Parathyroid adenoma (tissue), 2 donors: ENCODE data around the gene PLET1.
A peak's percentile ranks its signal among the peaks of the same experiment; 100 is the strongest.

ENCODE experiments used
- H2AFZ ChIP-seq: fragments of 300-600 bp; sonication (generic); one replicate; pipeline ENCODE4 v1.7.0; 2017; ENCODE audit warnings: antibody characterized with exemption, mild to moderate bottlenecking
- H3K27ac ChIP-seq: fragments of 300-600 bp; sonication (generic); one replicate; pipeline ENCODE4 v1.7.0; 2017
- H3K27me3 ChIP-seq: fragments of 300-600 bp; sonication (generic); one replicate; pipeline ENCODE4 v1.7.0; 2017; ENCODE audit warnings: low read length; ENCODE audit not compliant: control insufficient read depth, insufficient read depth
- H3K36me3 ChIP-seq: fragments of 300-600 bp; sonication (generic); one replicate; pipeline ENCODE4 v1.7.0; 2017; ENCODE audit warnings: low read length; ENCODE audit not compliant: control insufficient read depth, insufficient read depth
- H3K4me1 ChIP-seq: fragments of 300-600 bp; sonication (generic); one replicate; pipeline ENCODE4 v1.7.0; 2017; ENCODE audit warnings: control low read depth
- H3K4me2 ChIP-seq: fragments of 300-600 bp; sonication (generic); one replicate; pipeline ENCODE4 v1.7.0; 2017; ENCODE audit warnings: low read length
- H3K4me3 ChIP-seq: fragments of 300-600 bp; sonication (generic); one replicate; pipeline ENCODE4 v1.7.0; 2017; ENCODE audit warnings: low read depth, low read length
- H3K79me2 ChIP-seq: fragments of 300-600 bp; sonication (generic); one replicate; pipeline ENCODE4 v1.7.0; 2017; ENCODE audit warnings: control low read depth
- H3K9ac ChIP-seq: fragments of 300-600 bp; sonication (generic); one replicate; pipeline ENCODE4 v1.7.0; 2017; ENCODE audit warnings: mild to moderate bottlenecking
- H3K9me3 ChIP-seq: fragments of 300-600 bp; sonication (generic); one replicate; pipeline ENCODE4 v1.7.0; 2017; ENCODE audit warnings: low read length; ENCODE audit not compliant: control insufficient read depth
- TF ChIP-seq, protein P1 (sequence below): fragments of 300-600 bp; sonication (generic); IDR thresholded peaks from one replicate; pipeline ENCODE4 v1.7.0; 2017; ENCODE audit warnings: antibody characterized with exemption, mild to moderate bottlenecking
- donor health status: primary hyperparathyroidism.

The PLET1 gene

DNA sequence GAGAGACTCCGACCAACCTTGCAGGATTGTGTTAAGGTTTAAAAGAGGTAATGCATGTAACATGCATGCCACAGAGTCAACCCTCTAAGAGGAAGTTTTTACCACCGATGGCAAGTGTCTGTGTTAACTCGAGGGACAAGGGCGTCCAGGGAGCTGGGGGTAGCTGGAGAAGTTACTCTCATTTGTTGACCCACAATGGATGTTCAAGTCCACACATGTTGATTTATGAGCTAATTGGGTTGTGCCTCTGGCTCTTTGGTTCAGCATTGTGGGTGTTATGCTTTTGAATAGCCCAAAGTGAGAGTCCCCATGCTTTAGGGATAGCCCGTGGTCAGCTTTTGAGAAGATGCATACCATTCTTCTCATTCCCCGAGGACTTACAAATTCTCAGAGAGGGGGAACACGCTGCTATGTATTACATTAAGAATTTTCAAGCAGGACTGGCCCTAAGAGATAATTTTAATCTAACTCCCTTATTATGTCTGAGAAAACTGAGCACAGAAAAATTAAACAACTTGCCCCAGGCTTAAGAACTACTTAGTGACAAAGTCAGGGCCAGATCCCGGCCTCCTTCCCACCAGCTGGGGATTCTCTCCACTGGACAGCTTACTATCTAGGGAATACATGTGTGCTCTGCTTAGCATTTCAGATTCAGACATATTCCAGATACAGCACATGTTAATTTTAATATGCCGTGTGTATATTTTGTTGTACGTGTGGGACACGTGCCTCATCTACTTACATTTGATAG, 5.2 kb upstream of the PLET1 start:
- no peak overlapping the region for H2AFZ ChIP-seq
- H3K79me2 ChIP-seq = no peaks in the 10 kb centered on the region
- TF ChIP-seq, protein P1, sequence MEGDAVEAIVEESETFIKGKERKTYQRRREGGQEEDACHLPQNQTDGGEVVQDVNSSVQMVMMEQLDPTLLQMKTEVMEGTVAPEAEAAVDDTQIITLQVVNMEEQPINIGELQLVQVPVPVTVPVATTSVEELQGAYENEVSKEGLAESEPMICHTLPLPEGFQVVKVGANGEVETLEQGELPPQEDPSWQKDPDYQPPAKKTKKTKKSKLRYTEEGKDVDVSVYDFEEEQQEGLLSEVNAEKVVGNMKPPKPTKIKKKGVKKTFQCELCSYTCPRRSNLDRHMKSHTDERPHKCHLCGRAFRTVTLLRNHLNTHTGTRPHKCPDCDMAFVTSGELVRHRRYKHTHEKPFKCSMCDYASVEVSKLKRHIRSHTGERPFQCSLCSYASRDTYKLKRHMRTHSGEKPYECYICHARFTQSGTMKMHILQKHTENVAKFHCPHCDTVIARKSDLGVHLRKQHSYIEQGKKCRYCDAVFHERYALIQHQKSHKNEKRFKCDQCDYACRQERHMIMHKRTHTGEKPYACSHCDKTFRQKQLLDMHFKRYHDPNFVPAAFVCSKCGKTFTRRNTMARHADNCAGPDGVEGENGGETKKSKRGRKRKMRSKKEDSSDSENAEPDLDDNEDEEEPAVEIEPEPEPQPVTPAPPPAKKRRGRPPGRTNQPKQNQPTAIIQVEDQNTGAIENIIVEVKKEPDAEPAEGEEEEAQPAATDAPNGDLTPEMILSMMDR = no peak
- H3K27me3 ChIP-seq = no peaks in the 10 kb centered on the region
- H3K9me3 ChIP-seq = no peaks in the 10 kb centered on the region
- H3K27ac ChIP-seq = no peak overlapping the region
- H3K9ac ChIP-seq = no peak overlapping the region
- H3K4me3 ChIP-seq = no peak overlapping the region
- no peak overlapping the region for H3K4me2 ChIP-seq
- no peaks in the 10 kb centered on the region for H3K4me1 ChIP-seq
- no peaks in the 10 kb centered on the region for H3K36me3 ChIP-seq

DNA sequence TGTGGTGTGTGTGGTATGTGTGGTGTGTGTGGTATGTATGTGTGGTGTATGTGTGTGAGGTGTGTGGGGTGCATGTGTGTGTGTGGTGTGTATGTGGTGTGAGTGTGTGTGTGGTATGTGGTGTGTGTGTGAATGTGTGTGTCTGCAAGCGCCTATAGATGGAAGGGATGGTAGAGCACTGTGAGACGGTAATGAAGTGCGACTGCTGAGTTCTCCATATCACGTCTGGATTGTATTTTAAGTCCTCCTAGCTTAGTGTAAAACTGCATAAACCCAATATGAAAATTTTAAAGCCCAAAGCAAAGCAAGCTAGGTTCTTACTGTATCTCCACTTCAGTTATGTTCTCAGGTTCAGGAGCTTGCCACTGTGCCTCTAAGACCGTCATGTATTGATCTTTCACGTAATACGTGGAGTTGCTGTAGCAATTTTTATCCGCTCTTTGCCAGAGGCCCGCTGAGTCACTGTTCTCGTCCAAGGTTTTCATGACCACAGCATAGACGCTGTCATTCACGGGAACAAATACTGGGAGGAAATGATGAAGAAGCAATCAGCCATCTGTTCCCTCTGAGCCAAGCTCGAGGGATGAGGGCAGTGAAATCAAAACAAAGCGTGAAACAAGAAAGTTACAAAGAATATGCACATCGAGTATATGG, 5.5 kb downstream of the PLET1 start:
- Histone ChIP-seq H3K27ac (no peak overlapping the region), H3K9me3 (no peaks in the 10 kb centered on the region), H3K4me2 (no peak overlapping the region), H3K9ac (no peak overlapping the region), H3K4me1 (no peaks in the 10 kb centered on the region), H3K36me3 (no peaks in the 10 kb centered on the region), H3K4me3 (no peak overlapping the region), H2AFZ (peak overlapping the region; percentile 62), H3K79me2 (no peaks in the 10 kb centered on the region), H3K27me3 (no peaks in the 10 kb centered on the region)
- TF ChIP-seq, protein P1 = no peak

DNA sequence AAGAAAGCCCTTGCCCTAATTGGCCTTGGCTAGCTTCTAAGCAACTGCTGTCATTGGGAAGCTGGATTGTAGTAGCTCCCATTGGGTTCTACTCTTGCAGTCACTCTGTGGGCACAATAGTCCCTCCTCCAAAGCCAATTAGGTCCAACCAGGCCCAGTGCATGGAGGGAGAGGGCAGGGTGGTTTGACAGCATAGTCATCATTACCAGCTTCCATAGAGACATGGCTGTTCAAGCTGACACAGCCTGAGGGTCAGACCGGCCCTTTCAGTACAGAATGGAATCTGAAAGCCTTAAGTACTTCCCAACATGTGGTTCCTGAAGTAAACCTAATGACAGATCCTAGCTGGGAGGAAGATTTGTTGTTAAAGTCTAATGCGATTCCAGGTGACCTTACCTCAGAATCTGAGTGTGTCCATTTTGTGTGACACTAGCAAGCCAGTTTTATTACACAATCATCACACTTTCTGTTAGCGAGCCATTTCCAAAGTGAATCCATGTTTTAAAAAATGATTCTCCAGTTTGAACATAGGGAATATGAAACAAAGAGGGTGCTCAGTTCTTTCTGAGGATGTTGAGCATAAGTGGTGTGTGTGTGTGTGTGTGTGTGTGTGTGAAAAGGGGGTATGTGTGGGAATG, 6.9 kb downstream of the PLET1 start:
- H3K27ac ChIP-seq = no peak overlapping the region
- TF ChIP-seq, protein P1 = no peak

GRCh38 chr11:112249871-112250610, 10.6 kb downstream of the PLET1 start:
- Histone ChIP-seq H3K4me2 (no peak overlapping the region), H3K9ac (no peak overlapping the region), H3K27ac (no peak overlapping the region), H2AFZ (no peak overlapping the region), H3K79me2 (no peaks in the 10 kb centered on the region), H3K27me3 (no peaks in the 10 kb centered on the region), H3K9me3 (no peaks in the 10 kb centered on the region), H3K4me3 (no peak overlapping the region), H3K4me1 (no peaks in the 10 kb centered on the region), H3K36me3 (no peaks in the 10 kb centered on the region)
- TF ChIP-seq, protein P1 = no peak

More for the DNA sequence above, 6.9 kb downstream of the PLET1 start:
- H3K79me2 ChIP-seq = no peaks in the 10 kb centered on the region
- H3K4me1 ChIP-seq = no peaks in the 10 kb centered on the region
- H3K4me3 ChIP-seq = no peak overlapping the region
- no peak overlapping the region for H3K9ac ChIP-seq
- no peaks in the 10 kb centered on the region for H3K9me3 ChIP-seq
- H3K27me3 ChIP-seq = no peaks in the 10 kb centered on the region
- no peaks in the 10 kb centered on the region for H3K36me3 ChIP-seq
- no peak overlapping the region for H2AFZ ChIP-seq
- no peak overlapping the region for H3K4me2 ChIP-seq
